Activated CD4-positive, alpha-beta T cell treated with anti-CD3 and anti-CD28 coated beads for 1 hour (primary cell): ENCODE results near the gene MFSD8.
"Not testable (repeated sequence)": the region's sequence is repeated elsewhere in the genome, so short reads cannot be mapped to it uniquely, and the experiment has no call there.

Experiments
- DNase-seq: peaks from one replicate; pipeline ENCODE4 v3.0.0-alpha.2; 2020

MFSD8 gene

DNA sequence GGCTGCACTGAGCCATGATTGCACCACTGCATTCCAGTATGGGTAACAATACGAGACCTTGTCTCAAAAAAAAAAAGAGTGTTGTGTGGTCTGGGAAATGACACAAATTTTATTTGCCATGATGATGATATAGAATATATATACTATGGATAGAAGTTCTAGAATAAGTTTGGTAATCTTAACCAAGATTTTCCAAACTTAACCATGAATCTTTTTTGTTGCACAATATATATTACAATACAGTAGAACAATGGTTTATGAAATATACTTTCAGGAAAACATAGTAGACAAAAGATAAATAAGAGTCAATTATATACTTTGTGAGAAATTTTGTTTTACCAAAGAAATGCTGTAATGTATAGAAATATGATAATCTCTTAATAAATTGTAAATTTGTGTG is 34.8 kb downstream of the MFSD8 start:
- no peak for DNase-seq

DNA sequence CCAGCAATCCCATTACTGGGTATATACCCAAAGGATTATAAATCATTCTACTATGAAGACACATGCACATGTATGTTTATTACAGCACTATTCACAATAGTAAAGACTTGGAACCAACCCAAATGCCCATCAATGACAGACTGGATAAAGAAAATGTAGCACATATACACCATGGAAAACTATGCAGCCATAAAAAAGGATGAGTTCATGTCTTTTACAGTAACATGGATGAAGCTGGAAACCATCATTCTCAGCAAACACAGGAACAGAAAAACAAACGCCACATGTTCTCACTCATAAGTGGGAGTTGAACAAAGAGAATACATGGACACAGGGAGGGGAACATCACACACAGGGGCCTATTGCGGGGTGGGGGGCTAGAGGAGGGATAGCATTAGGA is 39.3 kb downstream of the MFSD8 start:
- DNase-seq: not testable (repeated sequence)

DNA sequence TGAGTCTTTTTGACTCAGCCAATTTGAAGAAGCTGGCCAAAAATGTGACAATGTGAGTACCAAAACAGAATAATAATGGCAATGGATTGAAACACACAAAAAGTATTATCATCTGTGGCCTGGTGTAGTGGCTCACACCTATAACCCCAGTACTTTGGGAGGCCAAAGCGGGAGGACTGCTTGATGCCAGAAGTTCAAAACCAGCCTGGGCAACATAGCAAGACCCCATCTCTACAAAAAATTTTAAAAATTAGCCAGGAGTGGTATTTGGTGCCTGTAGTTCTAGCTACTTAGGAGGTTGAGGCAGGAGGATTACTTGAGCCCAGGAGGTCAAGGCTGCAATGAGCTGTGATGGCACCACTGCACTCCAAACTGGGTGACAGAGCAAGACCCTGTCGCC is 42.7 kb downstream of the MFSD8 start:
- no peak for DNase-seq

- DNase-seq: no peak
These were observed 44.5 kb downstream of the MFSD8 start for GRCh38 chr4:127920521-127920920.

GRCh38 chr4:127917151-127917550 is 47.8 kb downstream of the MFSD8 start:
- no peak for DNase-seq

GRCh38 chr4:127916512-127916911 is 48.5 kb downstream of the MFSD8 start:
- no peak for DNase-seq

- no peak for DNase-seq
These were observed 59.9 kb downstream of the MFSD8 start for GRCh38 chr4:127905029-127905428.

DNA sequence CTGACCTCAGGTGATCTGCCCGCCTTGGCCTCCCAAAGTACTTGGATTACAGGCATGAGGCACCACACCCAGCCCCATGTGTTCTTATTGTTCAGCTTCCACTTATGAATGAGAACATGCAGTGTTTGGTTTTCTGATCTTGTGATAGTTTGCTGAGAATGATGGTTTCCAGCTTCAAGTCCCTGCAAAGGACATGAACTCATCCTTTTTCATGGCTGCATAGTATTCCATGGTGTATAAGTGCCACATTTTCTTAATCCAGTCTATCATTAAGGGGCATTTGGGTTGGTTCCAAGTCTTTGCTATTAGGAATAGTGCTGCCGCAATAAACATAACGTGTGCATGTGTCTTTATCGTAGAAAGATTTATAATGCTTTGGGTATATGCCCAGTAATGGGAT is 65.3 kb downstream of the MFSD8 start:
- DNase-seq: not testable (repeated sequence)

GRCh38 chr4:127896528-127896927 is 68.4 kb downstream of the MFSD8 start:
- no peak for DNase-seq

DNA sequence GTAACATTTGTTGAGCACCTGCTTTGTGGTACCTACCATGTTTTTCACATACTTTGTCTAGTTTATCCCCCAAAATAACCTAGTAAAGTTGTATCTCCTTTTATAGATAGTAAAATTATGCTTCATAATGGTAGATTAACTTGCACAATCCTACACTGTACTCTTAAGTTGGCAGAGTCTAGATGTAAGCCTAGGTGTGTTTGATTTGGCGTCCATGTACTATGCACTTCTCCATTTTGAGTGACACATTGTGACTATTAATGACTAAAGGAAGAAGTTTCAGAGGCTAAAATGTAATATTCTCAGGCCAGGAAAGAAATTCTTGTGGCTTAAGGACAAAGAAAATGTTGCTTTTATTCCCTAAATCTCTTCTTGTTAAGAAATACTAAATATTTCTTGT is 68.9 kb downstream of the MFSD8 start:
- no peak for DNase-seq

DNA sequence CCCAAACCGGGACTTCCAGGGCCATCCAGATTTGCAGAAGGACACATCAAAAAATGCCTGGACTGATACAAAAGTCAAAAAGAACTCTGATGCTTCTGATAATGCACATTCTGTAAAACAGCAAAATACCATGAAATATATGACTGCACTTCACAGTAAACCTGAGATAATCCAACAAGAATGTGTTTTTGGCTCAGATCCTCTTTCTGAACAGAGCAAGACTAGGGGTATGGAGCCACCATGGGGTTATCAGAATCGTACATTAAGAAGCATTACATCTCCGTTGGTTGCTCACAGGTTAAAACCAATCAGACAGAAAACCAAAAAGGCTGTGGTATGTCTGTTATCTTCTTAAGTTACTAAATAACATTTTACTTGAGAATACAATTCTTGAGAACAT is 75.1 kb downstream of the MFSD8 start:
- DNase-seq: no peak

GRCh38 chr4:127888559-127888958 is 76.4 kb downstream of the MFSD8 start:
- no peak for DNase-seq

DNA sequence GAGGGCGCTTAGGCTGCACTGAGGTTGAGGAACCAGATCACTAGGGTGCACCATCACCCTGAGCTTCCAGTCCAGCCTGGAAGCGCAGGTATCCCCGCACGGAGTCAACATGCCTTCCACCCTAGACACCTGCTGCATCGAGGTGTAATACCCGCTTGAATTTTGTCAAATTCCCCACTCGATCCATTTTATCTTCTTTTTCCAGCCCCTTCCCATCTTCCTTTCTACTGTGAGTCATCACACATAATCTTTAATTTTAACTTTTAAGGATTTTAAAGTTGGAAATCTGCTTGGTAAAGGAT is 83.5 kb downstream of the MFSD8 start:
- no peak for DNase-seq

GRCh38 chr4:127880763-127881562 is 84.0 kb downstream of the MFSD8 start, which contains the start of gene PLK4:
PLK4 (plus strand) TSS chr4:127880893; CDS start chr4:127881135, 242 bp downstream.
- peak; percentile 89 for DNase-seq

DNA sequence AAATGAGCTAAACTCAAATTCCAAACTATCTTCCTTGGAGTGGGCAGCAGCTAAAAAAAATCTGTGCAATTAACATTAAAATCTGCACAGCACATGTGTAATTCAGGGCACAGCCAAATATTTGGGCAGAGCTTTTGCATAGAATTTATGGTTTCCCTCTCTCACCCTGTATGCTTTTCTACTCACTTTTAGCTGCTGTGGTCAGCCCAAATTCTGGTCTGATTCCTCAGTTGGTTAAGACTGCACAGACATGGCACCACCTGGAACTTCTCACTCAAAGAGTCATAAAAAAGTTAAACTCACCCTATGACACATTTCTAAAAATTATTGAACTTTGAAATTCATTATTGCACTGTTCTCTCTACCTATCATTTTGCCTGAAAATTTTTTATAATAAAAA is 89.2 kb downstream of the MFSD8 start:
- no peak for DNase-seq

- DNase-seq: no peak
These were observed 94.3 kb downstream of the MFSD8 start for GRCh38 chr4:127870688-127871087.

DNA sequence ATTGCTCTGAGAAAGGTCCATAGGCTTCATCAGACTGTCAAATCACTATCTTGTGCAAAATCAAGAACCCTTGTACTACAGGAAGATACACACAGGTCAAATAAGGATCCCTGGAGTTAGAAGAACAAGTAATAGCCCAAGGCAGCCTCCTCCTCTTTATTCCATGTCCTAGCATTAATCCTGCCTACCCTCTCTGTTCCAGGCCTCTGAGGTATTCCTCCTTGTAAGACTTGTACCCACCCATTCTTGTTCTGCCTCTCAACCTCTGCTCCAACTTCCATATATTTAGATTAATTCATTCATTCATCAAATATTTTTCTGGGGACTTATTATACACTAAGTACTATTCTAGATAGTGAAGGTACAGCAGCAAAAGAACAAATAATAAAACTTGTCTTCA is 94.7 kb downstream of the MFSD8 start:
- no peak for DNase-seq

DNA sequence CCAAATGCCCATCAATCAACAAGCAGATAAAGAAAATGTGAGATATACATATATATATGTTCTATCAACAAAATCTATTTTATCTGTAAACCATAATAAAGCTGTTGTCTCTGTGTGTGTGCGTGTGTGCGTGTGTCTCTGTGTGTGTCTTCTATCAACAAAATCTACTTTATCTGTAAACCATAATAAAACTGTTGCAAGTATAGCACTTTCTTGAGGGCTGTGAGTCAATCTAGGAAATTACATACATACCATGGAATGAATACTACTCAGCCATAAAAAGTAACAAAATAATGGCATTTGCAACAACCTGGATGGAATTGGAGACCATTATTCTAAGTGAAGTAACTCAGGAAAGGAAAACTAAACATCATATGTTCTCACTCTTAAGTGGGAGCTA is 96.8 kb downstream of the MFSD8 start:
- no peak for DNase-seq
